Activated naive CD8-positive, alpha-beta T cell treated with anti-CD3 and anti-CD28 coated beads, Interleukin-2, amount 50 U/mL, for 24 hours (primary cell): ENCODE results near the gene ZNFX1.
"Not testable (repeated sequence)": the region's sequence is repeated elsewhere in the genome, so short reads cannot be mapped to it uniquely, and the experiment has no call there.

Experiments used
- ATAC-seq: fragments of 150-1000 bp; cut with Tn5 transposase; one replicate; pipeline ENCODE4 v1.10.0; 2021
- DNase-seq: peaks from one replicate; pipeline ENCODE4 v3.0.0; 2021
- H3K27ac Mint-ChIP-seq: one replicate; pipeline ENCODE4 v1.8.0; 2021; ENCODE audit warnings: mild to moderate bottlenecking, mixed read lengths
- H3K27me3 Mint-ChIP-seq: one replicate; pipeline ENCODE4 v1.8.0; 2021; ENCODE audit warnings: mixed read lengths
- H3K36me3 Mint-ChIP-seq: one replicate; pipeline ENCODE4 v1.8.0; 2021; ENCODE audit warnings: low read depth, mixed read lengths
- H3K4me1 Mint-ChIP-seq: one replicate; pipeline ENCODE4 v1.8.0; 2021; ENCODE audit warnings: mixed read lengths
- H3K4me3 Mint-ChIP-seq: one replicate; pipeline ENCODE4 v1.8.0; 2021; ENCODE audit warnings: mild to moderate bottlenecking, moderate library complexity, mixed read lengths
- H3K9me3 Mint-ChIP-seq: one replicate; pipeline ENCODE4 v1.8.0; 2021; ENCODE audit warnings: mixed read lengths

The ZNFX1 gene

DNA sequence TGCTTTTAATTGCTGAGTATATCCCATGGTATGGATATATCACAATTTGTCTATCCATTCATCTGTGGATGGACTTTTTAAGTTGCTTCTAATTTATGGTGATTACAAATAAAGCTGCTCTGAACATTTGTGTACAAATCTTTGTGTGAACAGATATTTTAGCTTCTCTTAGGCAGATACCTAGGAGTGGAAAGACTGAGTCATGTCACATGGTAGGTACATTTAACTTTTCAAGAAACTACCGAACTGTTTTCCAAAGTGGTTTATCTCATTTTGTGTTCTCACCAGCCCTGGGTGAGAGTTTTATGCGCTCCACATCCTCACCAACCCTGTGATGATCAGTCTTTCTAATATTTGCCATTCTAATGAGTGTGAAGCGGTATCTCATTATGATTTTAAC, 31.0 kb upstream of the ZNFX1 start:
- peak overlapping the region; percentile 48 for H3K27ac Mint-ChIP-seq
- ATAC-seq (no peak), DNase-seq (no peak)
- peaks cover 6% of the 10 kb centered on the region for H3K36me3 Mint-ChIP-seq
- H3K27me3 Mint-ChIP-seq, result no peaks in the 10 kb centered on the region
- H3K4me3 Mint-ChIP-seq, result no peak overlapping the region
- H3K9me3 Mint-ChIP-seq, result peaks cover 17% of the 10 kb centered on the region
- H3K4me1 Mint-ChIP-seq, result peaks cover 35% of the 10 kb centered on the region

DNA sequence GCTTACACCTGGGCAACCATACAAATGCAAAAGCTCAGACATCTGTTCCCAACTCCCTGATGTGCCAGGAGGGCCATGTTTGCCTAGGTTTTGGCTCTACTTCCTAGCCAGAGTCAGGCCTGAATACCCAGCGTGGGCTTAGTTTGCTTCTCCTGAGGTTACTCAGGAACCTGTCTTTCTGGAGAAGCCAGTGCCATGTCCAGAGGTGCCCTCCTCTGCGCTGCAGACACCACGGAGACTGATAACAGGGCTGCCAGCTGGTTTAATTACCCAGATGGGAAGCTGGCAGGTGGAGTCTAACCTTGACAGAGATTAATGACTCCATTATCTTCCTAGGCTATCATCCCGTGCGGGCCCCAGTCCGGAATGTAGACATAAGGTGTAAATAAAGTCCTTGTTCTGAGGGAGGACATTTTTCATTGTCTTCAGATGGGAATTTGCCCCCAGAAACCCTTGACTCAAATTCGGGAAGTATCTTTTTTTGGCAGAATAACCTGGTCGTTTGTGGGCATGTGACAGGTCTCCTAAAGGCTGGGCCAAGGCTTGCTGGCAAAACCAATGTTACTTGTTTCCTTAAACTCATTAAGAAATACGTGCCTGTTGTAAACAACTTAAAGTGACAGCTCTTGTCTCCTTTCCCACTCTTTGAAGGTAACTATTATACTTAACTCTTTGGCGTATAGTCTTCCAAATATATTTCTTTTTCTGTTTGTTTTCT, 29.2 kb upstream of the ZNFX1 start:
- Mint-ChIP-seq H3K27ac (no peak overlapping the region), H3K4me3 (no peak overlapping the region), H3K9me3 (peaks cover 17% of the 10 kb centered on the region), H3K4me1 (peaks cover 42% of the 10 kb centered on the region), H3K27me3 (no peaks in the 10 kb centered on the region), H3K36me3 (peaks cover 6% of the 10 kb centered on the region)
- DNase-seq (no peak), ATAC-seq (no peak)

DNA sequence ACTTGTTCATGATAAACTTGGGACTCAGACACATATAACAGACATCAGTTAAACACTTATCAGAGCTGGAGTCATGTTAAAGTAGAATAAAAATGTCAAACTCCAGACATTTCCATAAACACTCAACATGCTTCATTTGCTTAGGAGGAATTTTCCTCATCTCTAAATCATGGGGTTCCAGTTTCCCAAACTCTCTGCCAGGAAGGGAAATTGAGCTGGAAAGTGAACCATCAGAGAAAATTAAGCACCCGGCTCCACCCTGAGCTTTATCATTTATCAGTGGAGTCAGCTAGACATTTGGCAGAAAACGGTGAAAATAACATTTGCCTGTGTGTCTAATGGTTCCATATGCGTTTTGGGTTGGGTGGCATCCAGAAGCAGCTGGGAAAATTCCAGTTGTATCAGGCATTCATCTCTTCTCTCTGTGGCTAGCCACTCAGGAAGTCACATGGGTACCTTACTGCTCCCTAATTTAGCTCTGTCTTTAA, 25.3 kb upstream of the ZNFX1 start:
- Mint-ChIP-seq H3K27me3 (no peaks in the 10 kb centered on the region), H3K4me1 (peaks cover 10% of the 10 kb centered on the region), H3K27ac (no peak overlapping the region), H3K4me3 (no peak overlapping the region), H3K9me3 (no peaks in the 10 kb centered on the region), H3K36me3 (no peaks in the 10 kb centered on the region)
- DNase-seq (no peak), ATAC-seq (no peak)

DNA sequence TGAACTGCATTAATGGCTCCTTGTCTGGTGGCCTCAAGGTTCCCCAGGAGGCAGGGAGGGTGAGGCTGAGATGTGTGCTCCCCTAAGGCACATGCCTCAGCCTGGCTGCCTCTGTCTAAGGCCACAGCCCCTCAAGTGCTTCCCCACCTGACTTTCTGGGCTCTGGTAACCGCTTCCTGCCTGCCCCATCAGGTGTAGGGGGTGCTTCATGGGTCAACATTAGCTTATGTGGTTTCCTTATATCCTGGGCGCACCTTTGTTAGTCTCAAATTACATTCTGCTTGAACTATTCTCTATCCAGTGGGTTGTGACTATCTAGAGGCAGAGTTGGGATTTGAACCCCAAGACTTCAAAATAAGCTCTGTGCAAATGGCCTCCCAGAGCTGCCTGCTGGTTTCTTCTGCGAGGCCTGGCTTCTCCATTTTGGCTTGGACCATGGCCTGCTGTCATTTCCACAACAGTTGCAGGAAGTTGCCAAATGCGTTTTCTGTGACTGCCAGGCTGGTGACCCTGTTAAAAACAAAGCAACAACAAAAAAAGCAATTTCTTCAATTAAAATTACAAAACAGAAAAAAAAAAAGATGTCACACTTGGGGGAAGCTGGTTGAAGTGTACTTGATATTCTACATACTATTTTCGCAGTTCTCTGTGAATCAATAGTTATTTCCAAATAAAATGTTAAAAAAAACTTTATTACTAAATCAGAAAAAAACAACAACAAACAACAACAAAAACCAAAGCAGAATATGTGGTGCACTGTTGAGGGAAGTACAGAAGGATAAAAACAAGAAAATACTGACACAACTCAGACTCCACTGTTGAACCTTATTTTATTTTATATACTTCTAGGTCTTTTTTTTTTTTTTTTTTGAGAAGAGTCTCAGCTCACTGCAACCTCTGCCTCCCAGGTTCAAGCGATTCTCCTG, 20.0 kb upstream of the ZNFX1 start:
- H3K9me3 Mint-ChIP-seq, result peaks cover 4% of the 10 kb centered on the region
- H3K4me3 Mint-ChIP-seq, result no peak overlapping the region
- H3K27me3 Mint-ChIP-seq, result no peaks in the 10 kb centered on the region
- peak; percentile 43 for ATAC-seq
- H3K27ac Mint-ChIP-seq, result peak overlapping the region; percentile 48
- peaks cover 21% of the 10 kb centered on the region for H3K36me3 Mint-ChIP-seq
- peaks cover 9% of the 10 kb centered on the region for H3K4me1 Mint-ChIP-seq
- DNase-seq, result no peak

DNA sequence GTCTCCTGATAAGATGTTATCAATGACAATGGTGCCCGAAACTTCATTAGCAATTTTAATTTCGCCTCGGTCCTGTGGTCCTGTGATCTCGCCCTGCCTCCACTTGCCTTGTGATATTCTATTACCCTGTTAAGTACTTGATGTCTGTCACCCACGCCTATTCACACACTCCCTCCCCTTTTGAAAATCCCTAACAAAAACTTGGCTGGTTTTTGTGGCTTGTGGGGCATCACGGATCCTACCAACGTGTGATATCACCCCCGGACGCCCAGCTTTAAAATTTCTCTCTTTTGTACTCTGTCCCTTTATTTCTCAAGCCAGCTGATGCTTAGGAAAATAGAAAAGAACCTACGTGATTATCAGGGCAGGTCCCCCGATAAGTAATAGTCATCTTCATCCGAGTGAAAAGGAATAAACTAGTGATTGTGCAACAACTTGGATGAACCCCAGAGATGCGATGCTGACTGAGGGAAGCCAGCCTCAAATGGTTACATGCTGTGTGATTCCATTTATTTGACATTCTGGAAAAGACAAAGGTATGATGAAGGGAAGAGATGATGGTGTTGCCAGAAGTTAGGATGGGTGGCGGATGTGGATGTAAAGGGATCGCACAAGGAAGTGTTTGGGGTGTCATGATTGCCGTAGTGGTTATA, 16.3 kb upstream of the ZNFX1 start:
- not testable (repeated sequence) for H3K9me3 Mint-ChIP-seq, ATAC-seq, DNase-seq, H3K27me3 Mint-ChIP-seq, H3K4me3 Mint-ChIP-seq, H3K27ac Mint-ChIP-seq
- H3K36me3 Mint-ChIP-seq, result peaks cover 50% of the 10 kb centered on the region
- peaks cover 13% of the 10 kb centered on the region for H3K4me1 Mint-ChIP-seq

DNA sequence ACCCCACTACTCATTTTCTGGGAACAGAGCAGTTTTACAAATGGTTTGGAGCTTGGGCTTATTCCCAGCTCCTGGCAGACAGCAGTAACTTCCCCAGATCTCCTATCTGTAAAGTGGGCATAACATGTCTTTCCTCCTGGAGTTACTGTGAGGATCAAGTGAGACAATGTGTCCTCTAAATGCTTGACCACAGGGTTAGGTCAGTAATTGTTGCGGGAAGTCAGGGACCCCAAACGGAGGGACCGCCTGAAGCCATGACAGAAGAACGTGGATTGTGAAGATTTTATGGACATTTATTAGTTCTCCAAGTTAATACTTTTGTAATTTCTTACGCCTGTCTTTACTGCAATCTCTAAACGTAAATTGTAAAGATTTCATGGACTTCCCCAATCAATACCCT, 15.3 kb upstream of the ZNFX1 start:
- Mint-ChIP-seq H3K4me3 (no peak overlapping the region), H3K27ac (no peak overlapping the region), H3K27me3 (no peaks in the 10 kb centered on the region), H3K36me3 (peaks cover 60% of the 10 kb centered on the region), H3K9me3 (peaks cover 4% of the 10 kb centered on the region), H3K4me1 (peaks cover 15% of the 10 kb centered on the region)
- DNase-seq, result no peak
- no peak for ATAC-seq

DNA sequence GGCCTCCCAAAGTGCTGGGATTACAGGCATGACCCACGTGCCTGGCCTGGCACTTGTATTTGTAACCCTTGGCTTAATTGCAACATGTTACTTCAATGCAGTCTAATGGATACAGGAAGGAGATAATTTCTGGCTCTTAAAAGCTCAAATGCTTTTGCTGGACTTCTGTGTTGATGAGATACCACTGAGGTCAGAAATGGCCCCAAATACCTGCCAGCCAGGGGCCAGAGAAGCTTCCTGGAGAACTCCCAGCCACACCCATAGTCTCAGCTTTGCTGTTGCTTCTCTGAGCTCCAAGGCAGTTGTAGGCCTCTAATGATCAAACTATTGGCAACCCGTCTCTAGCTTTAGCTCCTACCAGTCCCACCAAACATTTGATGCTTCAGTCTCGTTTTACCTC, 14.2 kb upstream of the ZNFX1 start:
- no peak for DNase-seq
- Mint-ChIP-seq H3K4me3 (no peak overlapping the region), H3K27me3 (no peaks in the 10 kb centered on the region), H3K4me1 (peaks cover 19% of the 10 kb centered on the region), H3K36me3 (peaks cover 71% of the 10 kb centered on the region), H3K9me3 (peaks cover 4% of the 10 kb centered on the region), H3K27ac (no peak overlapping the region)
- no peak for ATAC-seq

DNA sequence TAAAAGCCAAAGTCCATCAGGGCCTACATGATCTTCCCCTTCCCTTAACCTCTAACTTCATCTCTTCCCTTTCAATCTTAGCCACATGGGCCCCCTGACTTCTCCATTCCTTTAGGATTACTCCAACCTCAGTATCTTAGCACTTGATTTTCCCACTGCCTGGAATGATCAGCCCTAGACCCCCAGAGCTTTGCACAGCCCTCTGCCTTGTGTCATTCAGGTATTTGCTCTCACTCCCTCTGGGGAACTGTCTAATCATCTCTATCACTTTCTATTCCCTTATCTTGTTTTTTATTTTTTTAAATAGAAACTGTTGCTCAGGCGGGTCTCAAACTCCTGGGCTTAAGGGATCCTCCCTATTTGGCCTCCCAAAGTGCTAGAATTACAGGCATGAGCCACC, 13.3 kb upstream of the ZNFX1 start:
- Mint-ChIP-seq H3K36me3 (peaks cover 75% of the 10 kb centered on the region), H3K9me3 (peaks cover 4% of the 10 kb centered on the region), H3K4me1 (peaks cover 28% of the 10 kb centered on the region), H3K4me3 (no peak overlapping the region), H3K27me3 (no peaks in the 10 kb centered on the region), H3K27ac (peak overlapping the region; percentile 70)
- DNase-seq (no peak), ATAC-seq (no peak)

DNA sequence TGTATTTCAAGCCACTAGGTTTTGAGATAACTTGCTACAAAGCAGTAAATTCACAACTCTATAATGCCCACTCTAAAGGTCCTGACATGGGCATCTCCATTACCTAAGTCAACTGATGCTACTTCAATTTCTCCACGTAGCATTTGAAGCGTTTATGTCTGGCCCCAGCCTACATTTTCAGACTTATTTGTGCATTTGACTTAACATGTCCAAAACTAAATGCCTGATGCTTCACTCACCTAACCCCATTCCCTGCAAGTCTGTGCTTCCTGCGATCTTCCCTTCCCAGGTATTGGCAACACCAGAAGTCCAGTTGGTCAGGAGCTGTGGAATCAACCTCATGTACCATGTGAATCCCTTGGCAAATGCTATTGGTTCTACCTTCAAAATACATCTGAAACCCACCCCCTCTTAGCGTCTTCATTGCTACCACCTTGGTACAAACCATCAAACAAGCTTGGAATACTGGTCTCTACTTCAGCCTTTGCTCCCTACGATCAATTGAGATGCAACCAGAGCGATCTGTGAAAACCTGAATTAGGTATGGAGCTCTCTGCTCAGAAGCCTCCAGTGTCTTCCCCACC, 12.8 kb upstream of the ZNFX1 start:
- Mint-ChIP-seq H3K4me1 (peaks cover 33% of the 10 kb centered on the region), H3K27me3 (no peaks in the 10 kb centered on the region), H3K36me3 (peaks cover 79% of the 10 kb centered on the region), H3K27ac (peak overlapping the region; percentile 70), H3K9me3 (peaks cover 4% of the 10 kb centered on the region), H3K4me3 (no peak overlapping the region)
- ATAC-seq, result no peak
- no peak for DNase-seq

DNA sequence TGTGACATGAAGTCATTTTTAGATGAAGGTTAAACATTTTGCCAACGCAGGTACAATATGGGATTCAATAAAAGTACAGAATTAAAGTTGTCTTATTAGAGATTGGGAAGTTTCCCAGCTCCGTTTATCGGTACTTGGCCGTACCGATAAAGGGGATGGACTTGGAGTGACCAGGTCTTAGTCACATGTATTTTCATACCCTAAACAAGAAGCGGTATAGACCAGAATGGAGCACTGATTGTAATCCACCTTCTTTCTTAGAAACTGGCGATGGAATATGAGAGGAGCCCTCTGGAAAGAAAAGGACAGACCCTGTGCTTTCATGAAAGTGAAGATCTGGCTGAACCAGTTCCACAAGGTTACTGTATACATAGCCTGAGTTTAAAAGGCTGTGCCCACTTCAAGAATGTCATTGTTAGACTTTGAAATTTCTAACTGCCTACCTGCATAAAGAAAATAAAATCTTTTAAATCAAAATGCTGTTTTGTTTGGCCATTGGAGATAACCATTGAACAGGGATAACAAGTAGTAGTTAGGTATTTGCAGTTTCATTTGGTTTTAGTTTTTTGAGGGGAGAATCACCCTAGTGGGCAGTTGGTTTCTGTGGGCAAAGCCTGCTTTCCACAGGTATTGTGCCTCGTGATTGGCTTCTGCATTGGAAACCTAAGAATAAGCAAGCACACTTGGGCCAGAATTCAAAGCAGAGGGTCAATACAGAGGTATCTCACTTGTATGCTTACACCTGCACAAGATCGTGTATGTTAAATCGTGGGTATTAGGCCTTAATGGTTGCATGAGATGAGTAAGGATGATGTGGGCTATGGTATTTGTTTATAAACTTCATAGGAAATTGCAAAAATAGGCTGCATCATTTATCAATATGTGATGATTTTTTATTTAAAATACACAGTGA, 11.2 kb upstream of the ZNFX1 start:
- H3K4me1 Mint-ChIP-seq, result peaks cover 48% of the 10 kb centered on the region
- peaks cover 9% of the 10 kb centered on the region for H3K9me3 Mint-ChIP-seq
- DNase-seq (no peak), ATAC-seq (no peak)
- peak overlapping the region; percentile 73 for H3K27ac Mint-ChIP-seq
- peaks cover 86% of the 10 kb centered on the region for H3K36me3 Mint-ChIP-seq
- H3K4me3 Mint-ChIP-seq, result peak overlapping the region; percentile 28
- no peaks in the 10 kb centered on the region for H3K27me3 Mint-ChIP-seq

DNA sequence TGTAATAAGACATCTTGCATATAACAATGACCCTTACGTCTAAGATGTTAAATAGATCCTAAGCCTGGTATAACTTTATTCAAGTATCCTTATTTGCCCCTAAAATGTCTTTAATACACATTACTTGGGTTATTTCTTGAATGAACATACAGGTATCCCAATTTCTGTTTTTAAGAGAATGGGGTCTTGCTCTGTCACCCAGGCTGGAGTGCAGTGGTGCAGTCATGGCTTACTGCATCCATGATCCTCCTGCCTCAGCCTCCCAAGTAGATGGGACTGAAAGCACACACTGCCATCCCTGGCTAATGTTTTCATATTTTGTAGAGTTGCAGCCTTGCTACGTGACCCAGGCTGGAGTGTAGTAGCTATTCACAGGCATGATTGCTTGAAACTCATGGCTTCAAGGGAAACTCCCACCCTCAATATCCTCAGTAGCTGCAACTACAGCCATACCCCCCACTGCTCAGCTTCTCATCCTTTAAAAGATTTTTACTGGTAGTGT, 10.4 kb upstream of the ZNFX1 start:
- peak overlapping the region; percentile 99 for H3K27ac Mint-ChIP-seq
- peaks cover 91% of the 10 kb centered on the region for H3K36me3 Mint-ChIP-seq
- H3K9me3 Mint-ChIP-seq, result peaks cover 8% of the 10 kb centered on the region
- H3K4me1 Mint-ChIP-seq, result peaks cover 56% of the 10 kb centered on the region
- no peak for ATAC-seq
- H3K27me3 Mint-ChIP-seq, result no peaks in the 10 kb centered on the region
- no peak for DNase-seq
- no peak overlapping the region for H3K4me3 Mint-ChIP-seq

DNA sequence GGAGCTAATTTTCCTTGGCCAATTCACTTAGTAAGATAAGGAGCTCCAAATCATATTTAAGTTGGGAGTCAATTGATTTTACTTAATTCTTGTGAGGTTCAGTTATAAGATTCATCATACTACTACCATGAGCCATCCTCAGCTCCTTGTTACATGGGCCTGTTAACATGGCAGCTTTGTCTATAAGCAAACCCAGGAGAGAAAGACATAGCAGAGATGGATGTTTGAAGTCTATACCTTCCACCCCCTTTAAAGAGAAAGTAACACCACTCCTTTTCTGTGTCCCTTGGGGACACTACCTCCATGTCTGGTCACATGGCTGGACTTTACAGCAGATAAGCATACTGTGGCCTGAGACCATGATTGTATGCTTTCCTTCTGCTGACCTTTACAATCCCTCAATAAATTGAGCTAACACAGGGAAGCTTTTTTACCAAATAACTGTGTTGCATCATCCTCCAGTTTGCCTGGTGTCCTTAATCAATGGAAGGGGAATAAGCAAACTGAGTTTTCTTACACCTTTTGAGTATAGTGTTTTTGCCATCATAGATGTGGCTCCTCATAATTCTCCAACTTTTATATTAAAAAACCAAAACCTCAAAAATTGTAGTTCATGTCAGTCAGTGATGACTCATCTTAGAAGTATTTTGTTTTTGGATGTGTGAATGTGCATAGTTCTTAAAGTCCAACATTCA, 9.8 kb upstream of the ZNFX1 start:
- H3K4me3 Mint-ChIP-seq, result peak overlapping the region; percentile 90
- H3K27ac Mint-ChIP-seq, result peak overlapping the region; percentile 99
- no peaks in the 10 kb centered on the region for H3K27me3 Mint-ChIP-seq
- no peak for DNase-seq
- H3K36me3 Mint-ChIP-seq, result peaks cover 91% of the 10 kb centered on the region
- peaks cover 10% of the 10 kb centered on the region for H3K9me3 Mint-ChIP-seq
- peak; percentile 3 for ATAC-seq
- peaks cover 62% of the 10 kb centered on the region for H3K4me1 Mint-ChIP-seq
